Sigmoid colon (tissue), 4 donors: ENCODE measurements around the gene LSM11.

Experiments
- CTCF ChIP-seq, 4 experiments: fragments of 450-650 bp in 3 of 4; fragments of 200-600 bp in 1 of 4; IDR thresholded peaks; one replicate each; pipeline ENCODE4 v1.5.1; 2016 to 2019; ENCODE audit warnings: antibody characterized with exemption in 4 of 4, mild to moderate bottlenecking in 3 of 4, moderate library complexity in 2 of 4
- POLR2A ChIP-seq, 2 donors: fragments of 450-650 bp; IDR thresholded peaks; one replicate each; pipeline ENCODE4 v1.6.1; 2016; ENCODE audit warnings: antibody characterized with exemption in 2 of 2, mild to moderate bottlenecking in 2 of 2, moderate library complexity in 2 of 2
- POLR2AphosphoS5 ChIP-seq, 4 donors: sonication (generic); formaldehyde crosslinking; IDR thresholded peaks; one replicate each; pipeline ENCODE4 v1.6.1; 2017; ENCODE audit warnings: antibody characterized with exemption in 4 of 4

GRCh38 chr5:157732130-157732514 is 11.4 kb upstream of the LSM11 start:
- TF ChIP-seq CTCF (IDR thresholded peaks at IDR 0.05) (no peak), POLR2AphosphoS5 (IDR thresholded peaks at IDR 0.05) (no peak), POLR2A (IDR thresholded peaks at IDR 0.05) (no peak)
